ENCODE measurements around the gene FARSB. TPM values are rescaled to one million over a fixed set of nuclear protein-coding genes. Genes with fewer than 3 reads are reported as not detected.

Gene FARSB
- total RNA-seq, 1 experiment from 2014 or later, result 50.7 TPM

DNA sequence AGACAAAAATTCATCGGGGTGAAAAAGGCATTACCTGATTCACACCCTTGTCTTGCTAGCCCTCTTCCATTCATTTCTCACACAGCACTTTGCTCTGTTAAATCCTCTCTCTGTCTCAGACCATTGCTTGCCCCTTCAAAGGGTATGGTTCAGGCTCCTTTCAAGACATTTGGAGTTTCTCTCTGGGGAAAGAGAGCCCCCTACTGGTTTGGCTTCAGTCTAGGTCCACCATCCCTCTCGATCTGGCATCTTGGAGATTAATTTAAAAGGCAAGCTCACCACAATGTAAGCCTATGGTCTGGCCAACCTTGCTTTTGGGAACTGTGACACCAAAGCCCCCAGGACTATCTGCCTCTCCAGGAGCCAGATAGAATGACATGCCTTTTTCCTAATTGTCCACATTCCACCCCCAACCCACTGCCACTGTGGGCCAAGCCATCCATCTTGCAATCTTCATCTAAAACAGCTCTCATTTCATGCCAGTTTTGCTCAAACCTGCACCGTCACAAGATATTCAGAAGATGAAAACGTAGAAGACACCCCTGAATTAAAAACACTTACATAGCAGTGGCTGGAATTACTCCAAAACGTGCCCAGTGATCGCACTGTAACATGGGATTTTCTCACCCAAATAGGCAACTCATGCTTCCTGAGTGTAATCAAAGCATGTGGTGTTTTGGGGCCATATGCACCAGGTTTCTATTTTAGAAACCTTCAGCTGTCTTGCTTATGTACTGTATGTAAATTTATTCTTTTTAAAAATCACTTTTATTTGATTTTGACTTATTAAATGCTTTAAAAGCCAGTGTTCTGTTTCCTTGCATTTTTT lies 93.9 kb downstream of the FARSB start:
- no peaks in the 10 kb centered on the region for H3K9me3 ChIP-seq (ENCODE audit: control insufficient read depth in 1 of 2, insufficient read depth in 1 of 2, low read depth in 1 of 2, low read length in 2 of 2)
- H4K20me1 ChIP-seq (ENCODE audit: insufficient read depth), result no peaks in the 10 kb centered on the region
- H3K9ac ChIP-seq (ENCODE audit: low read length), result no peak overlapping the region
- no peak overlapping the region for H3K4me3 ChIP-seq (replicated peaks in 1 of 2; ENCODE audit: low read depth in 1 of 2, low read length in 2 of 2)
- ATAC-seq (peak; percentile 79), DNase-seq (ENCODE audit: low read depth, low spot score) (peak; percentile 39)
- H3K9me2 ChIP-seq (ENCODE audit: insufficient read depth), result no peaks in the 10 kb centered on the region
- no peak overlapping the region for H2AFZ ChIP-seq (ENCODE audit: low read depth, low read length, poor library complexity, severe bottlenecking)
- BruUV-seq (replicated peaks), result no TSS peak
- H3K4me2 ChIP-seq (ENCODE audit: low read length), result no peak overlapping the region
- no peaks in the 10 kb centered on the region; a peak in 1 of 4 replicates for H3K36me3 ChIP-seq (ENCODE audit: control insufficient read depth in 1 of 2, insufficient read depth in 2 of 2, low read length in 2 of 2)
- ChIA-PET RAD21 (ENCODE audit: low non-redundant PET in 1 of 2, low total read pairs in 2 of 2, uncharacterized antibody in 2 of 2, unreplicated experiment in 2 of 2) (interaction anchor here (0.7 to 1.9 kb wide), 3 partner anchors 244 to 248 kb away, joined by 3 to 13 read pairs (median 7); no protein-coding TSS in a partner anchor), POLR2A (interaction anchor here (1.0 kb wide), 1 partner anchor 244 kb away, joined by 4 read pairs; no protein-coding TSS in a partner anchor), CTCF (interaction anchor here (0.6 to 2.3 kb wide), 14 partner anchors 9 to 538 kb away, joined by 3 to 55 read pairs (median 6); no protein-coding TSS in a partner anchor)
- TF ChIP-seq CTCF (IDR thresholded peaks at IDR 0.05 in 2 of 3, conservative IDR thresholded peaks at IDR 0.05 in 1 of 3; ENCODE audit: borderline replicate concordance in 1 of 3, insufficient read depth in 1 of 3, low read depth in 2 of 3, low read length in 2 of 3) (peak; percentile 55 to 69 (median 64); a peak in 5 of 6 replicates), SRF (IDR thresholded peaks at IDR 0.05; ENCODE audit: low read depth) (no peak), POLR2AphosphoS5 (IDR thresholded peaks at IDR 0.05; ENCODE audit: low read depth, low read length) (0 out of 2 replicates have a peak, but pooled peaks have one; percentile 15), RAD21 (IDR thresholded peaks at IDR 0.05; ENCODE audit: low read depth) (peak; percentile 79), FOSL1 (IDR thresholded peaks at IDR 0.05; ENCODE audit: low read depth) (no peak)
- TF ChIP-seq, protein P1, sequence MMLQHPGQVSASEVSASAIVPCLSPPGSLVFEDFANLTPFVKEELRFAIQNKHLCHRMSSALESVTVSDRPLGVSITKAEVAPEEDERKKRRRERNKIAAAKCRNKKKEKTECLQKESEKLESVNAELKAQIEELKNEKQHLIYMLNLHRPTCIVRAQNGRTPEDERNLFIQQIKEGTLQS (IDR thresholded peaks at IDR 0.05), result no peak
- H3K27ac ChIP-seq (ENCODE audit: low read depth, low read length), result no peak overlapping the region
- intact Hi-C loops (cut with micrococcal nuclease), result loop anchor here (1.0 to 5.0 kb wide), 3 partner anchors 244 to 525 kb away; no protein-coding TSS in a partner anchor
- no peaks in the 10 kb centered on the region for H3K27me3 ChIP-seq (ENCODE audit: insufficient read depth, low read length)
- H3K79me2 ChIP-seq (ENCODE audit: insufficient read depth, low read length), result no peaks in the 10 kb centered on the region
- no peaks in the 10 kb centered on the region for H3K4me1 ChIP-seq (ENCODE audit: control insufficient read depth in 1 of 2, insufficient read depth in 2 of 2, low read length in 2 of 2)
